NOMO-1 treated with DMSO at 0.1 percent for 48 hours (cell line): Measurements from ENCODE around the gene ITGB3.
"Not testable (repeated sequence)": the region's sequence is repeated elsewhere in the genome, so short reads cannot be mapped to it uniquely, and the experiment has no call there.

Experiments used
- DNase-seq: peaks from one replicate; lab custom pipeline; 2025; ENCODE audit not compliant: unreplicated experiment; lab: John Stamatoyannopoulos, UW

Gene ITGB3

GRCh38 chr17:47243737-47244598 is 9.7 kb upstream of the ITGB3 start:
- DNase-seq = no peak

GRCh38 chr17:47244697-47245096 is 8.9 kb upstream of the ITGB3 start:
- DNase-seq = no peak

DNA sequence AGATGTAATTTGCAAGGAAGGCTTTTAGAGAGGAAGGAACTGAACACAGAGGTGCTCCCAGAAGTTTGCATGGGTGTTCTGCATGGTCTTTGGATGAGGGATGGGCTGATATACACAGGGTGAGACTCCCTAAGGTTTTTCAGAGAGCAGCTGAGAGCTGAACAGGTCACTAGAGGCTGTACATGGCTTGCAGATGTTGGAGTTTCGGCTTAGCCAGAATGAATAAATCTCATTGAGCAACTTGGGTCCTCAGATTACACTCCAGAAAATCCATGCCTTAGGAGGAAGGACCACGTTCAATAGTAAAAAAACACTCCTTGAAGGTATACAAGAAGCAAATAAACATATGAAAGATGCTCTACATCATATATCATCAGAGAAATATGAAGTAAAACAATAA is 7.5 kb upstream of the ITGB3 start:
- DNase-seq = no peak

- no peak for DNase-seq
Observed at GRCh38 chr17:47250855-47251254, 2.8 kb upstream of the ITGB3 start.

DNA sequence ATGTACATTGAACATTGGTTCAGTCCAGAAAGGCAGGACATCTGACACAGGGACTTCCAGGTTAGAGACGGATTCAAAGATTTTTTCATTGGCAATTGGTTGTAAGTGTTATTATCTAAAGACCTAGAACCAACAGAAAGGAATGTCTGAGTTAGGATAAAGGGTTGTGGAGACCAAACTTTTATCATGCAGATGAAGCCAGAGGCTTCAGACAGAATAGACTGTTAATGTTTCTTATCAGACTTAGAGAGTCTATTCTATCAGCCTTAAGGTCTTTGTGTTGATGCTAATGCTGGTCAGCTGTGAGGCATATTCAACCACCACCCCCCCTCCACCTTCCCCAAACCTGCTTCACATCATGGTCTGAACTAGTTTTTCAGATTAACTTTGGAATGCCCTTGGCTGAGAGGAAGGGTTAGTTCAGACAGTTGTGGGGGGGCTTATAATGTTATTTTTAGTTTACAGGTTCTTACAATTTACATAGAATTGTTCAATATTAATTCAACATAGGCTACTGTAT is 2.1 kb upstream of the ITGB3 start:
- no peak for DNase-seq

DNA sequence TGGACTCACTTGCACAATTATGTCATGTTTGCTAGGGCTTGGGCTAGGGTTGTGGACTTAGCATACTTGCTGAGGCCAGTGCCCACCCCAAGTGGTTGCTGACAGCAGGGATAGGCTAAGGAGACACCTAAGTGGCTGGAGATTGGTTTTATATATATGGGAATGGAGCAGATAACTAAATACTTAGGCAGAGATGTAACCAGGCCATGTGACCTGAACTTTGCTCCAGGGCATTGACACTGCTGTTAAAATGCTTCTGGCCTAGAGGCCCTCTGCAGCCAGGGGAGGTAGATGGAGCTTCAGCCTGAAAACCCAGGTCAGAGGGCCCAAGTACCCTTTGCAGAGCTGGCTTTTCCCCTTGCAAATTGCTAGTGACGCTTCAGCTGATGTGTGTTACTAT is 1.4 kb upstream of the ITGB3 start:
- DNase-seq = no peak

DNA sequence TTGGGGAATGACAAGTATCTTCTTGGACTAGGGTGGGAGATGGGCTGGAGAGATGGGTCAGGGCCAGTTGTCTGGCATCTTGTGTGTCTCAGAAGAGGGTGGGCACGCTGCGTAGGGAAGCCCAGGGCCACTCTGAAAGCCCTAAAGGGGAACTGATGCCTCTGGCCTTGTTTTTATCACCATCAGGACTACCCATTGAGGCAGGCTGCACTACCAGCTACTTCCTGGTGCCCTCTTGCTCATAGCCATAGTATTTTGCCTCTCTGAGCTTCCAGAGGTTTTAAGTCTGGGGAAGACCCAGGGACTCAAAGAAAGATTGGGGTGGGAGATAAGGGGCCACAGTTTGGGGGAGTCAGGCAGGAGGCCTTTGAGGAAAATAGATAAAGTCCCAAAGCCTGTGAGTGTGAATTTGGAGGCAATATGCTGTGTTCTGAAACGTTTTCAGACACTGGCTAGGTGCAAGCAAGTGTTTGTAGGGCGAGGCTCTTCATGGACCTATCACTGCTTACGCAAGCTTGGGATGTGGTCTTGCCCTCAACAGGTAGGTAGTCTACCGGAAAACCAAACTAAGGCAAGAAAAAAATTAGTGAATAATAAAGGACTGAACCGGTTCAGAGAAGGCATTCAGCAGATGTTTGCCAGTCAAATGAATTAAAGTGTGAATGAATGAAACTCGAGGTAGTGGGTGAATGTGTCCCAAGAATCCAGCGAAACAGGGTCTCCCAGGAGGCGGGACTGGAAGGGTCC is 688 bp upstream of the ITGB3 start:
- no peak for DNase-seq

DNA sequence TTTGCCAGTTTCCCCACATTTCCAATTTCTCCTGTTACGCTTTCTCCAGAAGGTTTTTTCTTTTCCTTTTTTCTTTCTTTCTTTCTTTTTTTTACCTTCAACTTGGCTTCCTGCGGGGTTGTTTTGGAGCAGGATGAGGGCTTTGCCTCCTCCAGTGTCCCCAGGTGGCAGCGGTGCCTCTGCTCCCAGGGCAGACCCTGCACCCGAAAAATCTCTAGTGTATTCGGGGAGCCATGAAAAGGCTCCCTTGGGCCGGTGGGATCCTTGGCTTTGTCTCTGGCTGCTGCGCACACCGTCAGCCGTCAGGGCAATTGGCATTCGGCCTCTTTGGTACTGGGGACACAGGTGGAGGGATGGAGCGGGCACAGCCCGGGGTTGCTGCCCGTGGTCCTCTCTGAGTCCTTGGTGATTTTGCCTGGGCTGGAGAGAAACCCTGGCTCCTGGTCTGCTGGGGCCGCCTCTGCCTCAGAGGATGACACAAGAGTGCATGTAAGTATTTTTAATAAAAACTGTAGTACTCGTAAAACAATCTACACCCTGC is 846 bp downstream of the ITGB3 start:
- DNase-seq = no peak

DNA sequence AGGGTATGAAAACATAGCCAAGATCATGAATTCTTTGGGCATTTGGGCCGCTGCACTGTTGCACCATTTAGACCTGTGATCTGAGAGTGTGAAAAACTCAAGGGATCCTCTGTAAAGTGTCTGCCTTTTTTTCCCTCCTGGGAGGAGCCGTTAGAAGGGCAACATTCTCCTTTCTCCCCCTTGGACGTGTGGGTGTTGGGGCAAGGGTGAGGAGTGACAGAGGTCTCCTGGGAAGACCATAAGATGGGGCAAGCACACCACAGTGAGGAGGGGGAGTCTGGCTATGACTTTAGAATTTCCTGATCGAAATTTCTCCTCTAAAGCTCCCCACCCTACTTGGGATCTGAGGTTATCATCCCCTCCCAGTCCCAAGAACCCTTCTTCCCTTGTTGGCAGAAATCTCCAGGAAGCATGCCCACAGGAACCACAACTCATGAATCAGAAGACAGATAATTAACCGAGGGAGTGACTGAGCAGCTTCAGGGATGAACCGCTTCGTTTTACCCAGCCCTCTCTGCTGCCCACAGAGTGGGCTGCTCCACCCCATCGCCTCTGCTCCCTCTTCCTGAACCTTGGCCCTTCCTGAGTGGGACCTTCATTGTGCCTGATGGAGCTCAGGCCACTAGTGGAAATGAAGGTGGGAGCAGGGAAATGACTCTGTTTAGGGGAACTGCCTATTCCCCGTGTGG is 4.2 kb downstream of the ITGB3 start:
- no peak for DNase-seq

DNA sequence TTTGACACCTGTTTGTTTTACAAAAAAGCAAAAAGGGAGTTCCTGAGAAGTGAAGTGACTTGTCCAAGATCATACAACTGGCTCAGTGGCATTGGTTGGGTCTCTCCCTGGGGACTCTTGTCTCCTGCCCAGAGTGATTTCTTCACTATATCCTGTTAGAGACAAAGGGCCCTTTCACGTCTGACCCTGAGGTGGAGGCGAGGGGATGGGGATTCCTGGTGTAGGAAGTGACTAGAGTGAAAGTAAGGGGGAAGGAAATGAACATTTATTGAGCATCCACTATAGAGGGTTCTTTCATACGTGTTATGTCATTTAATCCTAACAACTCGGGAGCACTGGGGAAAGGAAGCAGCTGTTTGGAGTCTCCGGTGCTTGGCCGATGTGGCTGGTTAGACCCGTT is 9.0 kb downstream of the ITGB3 start:
- DNase-seq = no peak

DNA sequence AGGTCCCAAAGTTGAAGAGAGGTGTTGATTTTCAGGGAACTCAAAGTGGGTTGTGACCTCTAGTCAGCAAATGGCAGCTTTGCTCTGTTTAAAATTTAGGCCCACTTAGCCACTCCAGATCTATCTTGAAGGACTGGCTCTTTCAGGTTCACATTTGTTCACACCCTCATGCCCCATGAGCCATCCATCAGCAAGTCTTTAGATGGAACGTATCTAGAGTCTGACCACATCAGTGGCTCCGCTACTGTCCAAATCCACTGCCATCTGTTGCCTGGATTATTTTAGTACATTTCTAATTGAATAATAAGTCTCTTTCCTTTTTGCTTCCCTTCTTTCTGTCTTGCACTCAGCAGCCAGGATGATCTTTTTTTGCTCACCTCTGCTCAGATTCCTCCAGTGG is 10.5 kb downstream of the ITGB3 start:
- no peak for DNase-seq

DNA sequence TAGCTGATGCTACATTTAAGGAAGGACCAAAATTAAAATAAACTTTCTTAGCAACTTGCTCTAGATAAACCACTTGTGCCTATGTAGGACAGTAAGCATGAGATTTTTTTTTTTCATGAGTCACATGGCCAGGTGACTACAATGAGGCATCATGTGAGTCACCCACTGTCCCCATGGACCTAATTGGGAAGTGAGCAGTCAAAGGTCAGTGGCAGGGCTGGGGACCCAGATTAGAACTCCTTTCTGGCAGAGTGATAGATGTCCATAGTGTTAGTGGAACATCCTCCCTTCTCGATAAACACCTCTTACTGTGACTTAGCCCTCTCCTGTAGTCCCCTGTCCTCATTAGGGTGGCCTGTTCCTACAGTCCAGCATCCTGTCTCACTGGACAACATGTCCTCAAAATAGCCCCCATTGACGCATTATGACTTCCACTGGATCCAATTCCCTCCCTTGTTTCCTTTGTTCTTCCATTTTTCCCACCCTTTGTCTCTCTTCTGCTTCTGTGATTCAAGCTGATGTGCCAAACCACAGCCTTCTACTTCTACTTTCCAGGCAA is 12.4 kb downstream of the ITGB3 start:
- peak; percentile 2 for DNase-seq

DNA sequence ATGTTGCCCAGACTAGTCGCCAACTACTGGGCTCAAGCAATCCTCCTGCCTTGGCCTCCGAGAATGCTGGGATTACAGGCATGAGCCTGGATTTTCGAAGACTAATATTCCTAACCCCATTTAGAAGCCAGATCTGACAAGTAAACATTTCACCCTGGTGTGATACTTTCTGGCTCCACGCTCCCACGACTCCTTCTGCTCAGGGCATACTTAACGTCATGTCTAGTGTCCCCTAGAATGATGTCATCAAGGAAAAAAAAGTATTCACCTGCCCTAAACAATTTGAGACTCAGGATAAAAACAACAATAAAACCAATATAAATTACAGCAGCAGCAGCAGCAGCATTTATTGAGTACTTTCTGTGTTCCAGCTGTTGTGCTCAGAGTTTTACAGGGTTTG is 13.2 kb downstream of the ITGB3 start:
- no peak for DNase-seq

- DNase-seq = no peak
Observed at GRCh38 chr17:47267354-47267828, 13.8 kb downstream of the ITGB3 start.

DNA sequence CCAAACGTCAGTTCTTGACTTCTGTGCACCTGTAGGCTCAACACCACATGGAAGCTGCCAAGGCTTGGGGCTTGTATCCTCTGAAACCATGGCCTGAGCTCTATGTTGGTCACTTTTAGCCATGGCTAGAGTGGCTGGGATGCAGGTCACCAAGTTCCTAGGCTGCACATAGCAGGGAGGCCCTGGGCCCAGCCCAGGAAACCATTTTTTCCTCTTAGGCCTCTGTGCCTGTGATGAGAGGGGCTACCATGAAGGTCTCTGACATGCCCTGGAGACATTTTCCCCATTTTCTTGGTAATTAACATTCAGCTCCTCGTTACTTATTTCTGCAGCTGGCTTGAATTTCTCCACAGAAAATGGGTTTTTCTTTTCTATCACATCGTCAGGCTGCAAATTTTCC is 15.3 kb downstream of the ITGB3 start:
- not testable (repeated sequence) for DNase-seq

GRCh38 chr17:47269561-47270280 is 16.1 kb downstream of the ITGB3 start:
- not testable (repeated sequence) for DNase-seq

GRCh38 chr17:47270946-47271705 is 17.5 kb downstream of the ITGB3 start:
- no peak for DNase-seq

DNA sequence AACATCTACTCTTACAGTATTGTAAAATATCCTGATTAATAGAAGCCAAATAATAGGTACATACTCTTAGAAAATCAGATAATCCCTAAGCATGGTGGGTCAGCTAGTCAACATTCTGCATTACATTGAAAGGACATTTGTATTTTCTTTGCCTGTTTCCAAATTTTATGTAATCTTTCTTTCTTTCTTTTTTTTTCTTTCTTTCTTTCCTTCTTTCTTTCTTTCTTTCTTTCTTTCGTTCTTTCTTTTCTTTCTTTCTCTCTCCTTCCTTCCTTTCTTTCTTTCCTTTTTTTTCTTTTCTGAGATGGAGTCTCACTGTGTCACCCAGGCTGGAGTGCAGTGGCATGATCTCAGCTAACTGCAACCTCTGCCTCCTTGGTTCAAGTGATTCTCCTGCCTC is 18.9 kb downstream of the ITGB3 start:
- no peak for DNase-seq

DNA sequence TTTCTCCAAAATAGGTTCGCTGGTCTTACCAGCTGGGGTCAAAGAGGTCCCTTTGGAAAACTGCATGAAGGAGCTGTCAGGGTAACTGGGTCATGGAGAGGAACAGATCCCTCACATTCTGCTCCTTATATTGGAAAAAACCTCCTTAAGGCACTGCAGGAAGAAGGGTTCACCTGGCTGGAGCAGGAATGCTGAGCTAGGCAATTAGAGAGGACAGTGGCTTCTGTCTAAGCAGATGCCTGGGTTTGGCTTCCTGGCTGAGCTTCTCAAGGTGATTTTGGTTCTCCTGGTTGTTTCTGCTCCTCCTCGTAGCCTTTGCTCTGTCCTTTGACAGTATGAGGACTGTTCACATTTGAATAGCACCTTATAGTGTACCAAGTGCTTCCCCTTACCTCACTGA is 19.6 kb downstream of the ITGB3 start:
- DNase-seq = no peak
